Activated CD4-positive, alpha-beta memory T cell treated with anti-CD3 and anti-CD28 coated beads, Interleukin-2, amount 10 ng/mL, durations not matched to agents 7 days and 5 days (primary cell): Measurements from ENCODE around the gene C11orf86. TPM values are rescaled to one million over a fixed set of nuclear protein-coding genes. Genes with fewer than 3 reads are reported as not detected.

Experiments used
- CTCF ChIA-PET: fragments of 350-600 bp; sonication (Branson Sonifier 250); formaldehyde crosslinking; loops from one replicate; lab custom pipeline; 2021; ENCODE audit warnings: antibody characterized with exemption, inconsistent platforms; lab: Charles Lee
- POLR2A ChIA-PET: fragments of 350-600 bp; sonication (Branson Sonifier 250); formaldehyde crosslinking; loops from one replicate; lab custom pipeline; 2021; ENCODE audit warnings: antibody characterized with exemption; lab: Charles Lee
- DNase-seq: peaks from one replicate; pipeline ENCODE4 v3.0.0-alpha.2; 2020
- H3K27ac Mint-ChIP-seq: one replicate; pipeline ENCODE4 v1.8.0; 2021; ENCODE audit warnings: mild to moderate bottlenecking, mixed read lengths
- H3K27me3 Mint-ChIP-seq: one replicate; pipeline ENCODE4 v1.8.0; 2021; ENCODE audit warnings: mixed read lengths
- H3K36me3 Mint-ChIP-seq: one replicate; pipeline ENCODE4 v1.8.0; 2021; ENCODE audit warnings: low read depth, mixed read lengths
- H3K4me1 Mint-ChIP-seq: one replicate; pipeline ENCODE4 v1.8.0; 2021; ENCODE audit warnings: mixed read lengths
- H3K4me3 Mint-ChIP-seq: one replicate; pipeline ENCODE4 v1.8.0; 2021; ENCODE audit warnings: mild to moderate bottlenecking, mixed read lengths
- H3K9me3 Mint-ChIP-seq: one replicate; pipeline ENCODE4 v1.8.0; 2021; ENCODE audit warnings: mixed read lengths
- total RNA-seq, 2 experiments: library from RNA; stranded (reverse); gene quantifications; one replicate each; pipeline ENCODE4 v1.2.3, GENCODE V29; 2021

C11orf86 gene, protein sequence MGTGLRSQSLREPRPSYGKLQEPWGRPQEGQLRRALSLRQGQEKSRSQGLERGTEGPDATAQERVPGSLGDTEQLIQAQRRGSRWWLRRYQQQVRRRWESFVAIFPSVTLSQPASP
- total RNA-seq, result not detected

DNA sequence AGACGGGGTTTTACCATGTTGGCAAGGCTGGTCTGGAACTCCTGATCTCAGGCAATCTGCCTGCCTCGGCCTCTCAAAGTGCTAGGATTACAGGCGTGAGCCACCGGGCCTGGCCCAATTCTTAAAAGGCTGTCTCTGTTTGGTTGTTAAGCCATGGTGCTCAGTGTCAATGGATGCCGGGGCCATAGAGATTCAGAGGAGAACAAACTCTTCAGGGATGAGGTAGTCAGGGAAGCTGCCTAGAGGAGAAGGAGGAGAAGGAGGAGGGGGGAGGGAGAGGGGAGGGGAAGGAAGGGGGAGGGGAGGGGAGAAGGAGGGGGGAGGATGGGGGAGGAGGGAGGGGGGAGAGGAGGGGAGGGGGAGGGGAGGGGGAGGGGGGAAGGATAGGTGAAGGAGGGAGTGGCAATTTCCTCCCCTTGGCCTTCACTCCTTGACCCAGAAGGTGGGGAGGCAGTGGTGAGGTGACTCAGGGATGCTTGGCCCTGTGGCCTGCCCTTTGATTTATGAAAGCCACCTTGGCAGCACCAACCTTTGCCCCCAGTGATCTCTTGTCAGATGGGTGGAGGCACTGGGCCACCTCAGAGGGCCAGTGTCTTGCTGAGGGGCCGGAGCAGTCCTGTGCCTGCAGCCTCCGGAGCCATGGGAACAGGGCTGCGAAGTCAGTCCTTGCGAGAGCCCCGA, at the start of gene C11orf86:
C11orf86 (plus strand) TSS at position 581 of the 681 bp plus-strand sequence; CDS start at position 640, 59 bp downstream.
- POLR2A ChIA-PET, result interaction anchor here (1.9 kb wide), 1 partner anchor 16 kb away, joined by 5 read pairs; no protein-coding TSS in a partner anchor
- Mint-ChIP-seq H3K27me3 (peaks cover 1% of the 10 kb centered on the region), H3K27ac (no peak within 1 kb of the TSS), H3K9me3 (peaks cover 2% of the 10 kb centered on the region), H3K36me3 (no peaks in the 10 kb centered on the region), H3K4me1 (peaks cover 12% of the 10 kb centered on the region), H3K4me3 (no peak within 1 kb of the TSS)
- CTCF ChIA-PET, result interaction anchor here (0.7 kb wide), 1 partner anchor 208 kb away, joined by 3 read pairs; no protein-coding TSS in a partner anchor
- no peak for DNase-seq

DNA sequence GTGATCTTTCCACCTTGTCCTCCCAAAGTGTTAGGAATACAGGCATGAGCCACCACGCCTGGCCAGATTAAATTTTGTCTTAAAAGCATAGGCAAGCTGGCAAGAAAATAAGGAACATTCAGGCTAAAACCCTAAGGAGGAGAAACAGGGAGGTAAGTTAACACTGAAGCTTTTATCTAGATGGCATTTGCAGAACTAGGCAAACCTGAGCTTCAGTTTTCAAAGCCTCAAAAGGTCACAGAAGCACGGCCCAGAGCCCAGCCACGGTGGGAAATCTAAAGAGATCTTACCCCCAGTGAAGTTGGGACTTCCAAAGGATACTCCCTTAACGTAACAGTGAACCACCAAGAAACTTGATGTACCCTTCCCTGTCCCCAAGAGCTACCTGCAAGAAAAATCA, 45.4 kb upstream of the C11orf86 start:
- ChIA-PET POLR2A (no interaction called here), CTCF (interaction anchor here (0.7 kb wide), 1 partner anchor 33 kb away, joined by 3 read pairs; no protein-coding TSS in a partner anchor)
- no peaks in the 10 kb centered on the region for H3K36me3 Mint-ChIP-seq
- H3K4me1 Mint-ChIP-seq, result no peaks in the 10 kb centered on the region
- H3K27ac Mint-ChIP-seq, result no peak overlapping the region
- H3K27me3 Mint-ChIP-seq, result no peaks in the 10 kb centered on the region
- no peaks in the 10 kb centered on the region for H3K9me3 Mint-ChIP-seq
- no peak overlapping the region for H3K4me3 Mint-ChIP-seq
- DNase-seq, result no peak

DNA sequence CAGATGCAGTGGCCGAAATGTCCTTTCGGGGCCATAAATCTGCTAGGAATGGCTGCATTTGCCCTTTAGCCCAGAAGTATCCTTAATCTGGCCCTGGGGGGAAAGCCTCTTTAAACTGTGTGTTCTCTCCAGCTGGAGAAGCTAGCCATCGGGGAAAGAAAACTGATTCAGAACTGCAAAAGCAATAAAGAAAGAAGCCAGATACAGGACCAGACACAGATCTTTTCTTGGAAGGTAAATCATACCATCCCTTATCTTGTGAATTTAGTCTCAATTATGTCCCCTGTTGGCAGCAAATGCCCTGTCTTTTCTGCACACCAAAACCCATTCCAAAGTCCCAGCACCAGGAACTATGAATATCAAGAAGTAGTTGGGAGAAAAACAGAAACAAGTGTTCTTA, 42.6 kb upstream of the C11orf86 start:
- ChIA-PET CTCF (interaction anchor here (0.5 kb wide), 1 partner anchor 850 kb away, joined by 4 read pairs; no protein-coding TSS in a partner anchor), POLR2A (no interaction called here)
- DNase-seq, result no peak
- Mint-ChIP-seq H3K4me3 (no peak overlapping the region), H3K27me3 (no peaks in the 10 kb centered on the region), H3K36me3 (no peaks in the 10 kb centered on the region), H3K4me1 (no peaks in the 10 kb centered on the region), H3K9me3 (no peaks in the 10 kb centered on the region), H3K27ac (no peak overlapping the region)

DNA sequence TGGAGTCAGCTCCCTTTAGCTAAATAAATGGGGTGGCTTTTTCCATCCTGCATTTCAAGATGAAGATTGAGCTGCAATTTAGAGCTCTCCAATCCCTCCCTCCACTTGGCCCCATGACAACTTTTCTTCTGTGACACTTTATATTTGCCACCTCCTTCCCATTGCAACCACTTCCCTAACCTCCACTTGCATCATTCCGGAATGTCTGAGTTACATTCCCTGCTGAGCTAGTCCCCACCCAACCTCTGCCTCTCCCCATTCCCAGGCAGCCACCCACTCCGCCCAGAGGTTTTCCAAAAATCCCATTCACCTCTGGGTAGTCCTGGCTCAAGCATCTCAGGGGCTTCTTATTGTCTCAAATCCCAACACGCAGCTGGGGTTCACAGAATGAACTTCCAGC, 41.6 kb upstream of the C11orf86 start:
- CTCF ChIA-PET, result no interaction called here
- no peak for DNase-seq
- POLR2A ChIA-PET, result no interaction called here
- H3K27ac Mint-ChIP-seq, result no peak overlapping the region
- H3K9me3 Mint-ChIP-seq, result no peaks in the 10 kb centered on the region
- no peaks in the 10 kb centered on the region for H3K36me3 Mint-ChIP-seq
- no peaks in the 10 kb centered on the region for H3K27me3 Mint-ChIP-seq
- H3K4me3 Mint-ChIP-seq, result no peak overlapping the region
- H3K4me1 Mint-ChIP-seq, result no peaks in the 10 kb centered on the region

DNA sequence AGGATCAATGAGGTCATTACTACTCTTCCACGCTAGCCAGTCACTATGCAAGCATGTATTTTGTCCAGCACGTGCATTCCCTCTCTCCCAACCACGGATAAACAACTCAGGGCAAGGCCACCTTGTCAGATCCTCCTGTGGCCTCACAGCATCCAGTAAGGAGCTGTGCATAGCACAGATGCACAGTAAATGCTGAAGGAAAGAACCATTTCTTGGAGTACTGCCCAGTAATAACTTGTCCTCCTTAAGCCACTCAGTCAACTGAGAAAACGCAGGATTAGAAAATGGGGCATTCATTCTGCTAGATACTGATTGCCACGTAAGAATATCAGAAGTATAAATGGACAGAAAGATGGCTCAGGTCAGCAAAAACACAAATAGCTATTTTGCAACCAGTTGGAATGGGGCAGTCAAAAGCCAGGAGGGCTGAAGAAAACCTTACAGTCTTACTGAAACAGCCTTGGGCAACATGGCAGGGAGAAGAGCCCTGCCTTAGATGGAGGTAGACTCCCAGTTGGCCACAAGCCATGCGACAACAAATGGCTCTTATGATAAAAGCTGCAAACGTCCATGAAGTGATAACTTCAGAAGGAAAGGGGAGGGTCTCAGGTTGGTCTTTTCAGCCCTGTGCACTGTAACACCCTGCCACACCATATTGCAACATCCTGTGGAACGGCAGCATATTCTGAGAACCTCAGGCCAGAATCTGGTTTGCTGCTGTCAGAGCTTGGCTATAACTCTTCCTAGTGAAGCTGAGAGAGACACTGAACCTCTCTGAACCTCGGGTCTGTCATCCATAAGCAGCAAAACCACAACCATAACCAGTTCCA, 39.9 kb upstream of the C11orf86 start:
- DNase-seq, result no peak
- no peak overlapping the region for H3K4me3 Mint-ChIP-seq
- H3K36me3 Mint-ChIP-seq, result no peaks in the 10 kb centered on the region
- H3K27ac Mint-ChIP-seq, result no peak overlapping the region
- no peaks in the 10 kb centered on the region for H3K27me3 Mint-ChIP-seq
- ChIA-PET POLR2A (no interaction called here), CTCF (interaction anchor here (0.6 kb wide), 1 partner anchor 852 kb away, joined by 4 read pairs; no protein-coding TSS in a partner anchor)
- H3K9me3 Mint-ChIP-seq, result no peaks in the 10 kb centered on the region
- no peaks in the 10 kb centered on the region for H3K4me1 Mint-ChIP-seq

DNA sequence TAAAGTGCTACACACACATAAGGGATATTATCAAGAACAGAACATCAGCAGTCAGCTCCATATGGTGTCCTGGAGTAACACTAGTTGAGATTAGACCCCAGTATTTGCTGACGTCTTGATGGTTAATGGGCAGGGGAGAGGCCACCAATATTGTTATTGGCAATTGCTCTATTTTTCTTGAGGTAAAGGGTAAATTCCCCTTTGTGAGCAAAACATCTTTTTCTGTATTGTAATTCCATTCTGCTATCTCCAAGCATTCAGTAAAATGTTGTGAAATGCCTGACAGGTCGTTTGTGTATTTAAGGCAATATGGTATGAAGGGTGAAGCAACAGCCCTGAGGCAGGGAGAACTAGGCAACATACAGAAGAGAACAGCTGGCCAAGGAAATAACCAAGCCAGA, 38.8 kb upstream of the C11orf86 start:
- Mint-ChIP-seq H3K4me3 (no peak overlapping the region), H3K36me3 (no peaks in the 10 kb centered on the region), H3K9me3 (no peaks in the 10 kb centered on the region), H3K4me1 (no peaks in the 10 kb centered on the region), H3K27me3 (no peaks in the 10 kb centered on the region), H3K27ac (no peak overlapping the region)
- no peak for DNase-seq
- ChIA-PET CTCF (no interaction called here), POLR2A (no interaction called here)

DNA sequence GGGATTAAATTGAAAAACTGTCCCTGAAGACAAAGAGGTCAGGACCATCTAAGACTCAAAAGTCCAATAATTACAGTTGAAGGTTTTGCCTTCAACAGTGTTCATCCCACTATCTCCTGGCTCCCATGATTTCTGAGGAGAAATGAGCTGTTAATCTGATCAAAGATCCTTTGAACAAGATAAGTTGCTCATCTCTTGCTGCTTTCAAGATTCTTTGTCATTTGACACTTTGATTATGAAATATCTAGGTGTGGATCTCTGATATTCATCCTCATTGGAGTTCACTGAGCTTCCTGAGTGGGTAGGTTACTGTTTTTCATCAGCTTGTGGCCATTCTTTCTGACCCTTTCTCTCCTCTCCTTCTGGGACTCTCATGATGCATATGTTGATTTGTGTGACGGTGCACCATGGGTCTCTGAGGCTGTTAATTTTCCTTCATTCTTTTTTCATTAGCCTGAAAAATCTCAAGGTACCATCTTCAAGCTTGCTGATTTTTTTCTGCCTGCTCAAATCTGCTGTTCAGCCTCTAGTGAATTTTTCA, 37.8 kb upstream of the C11orf86 start:
- H3K27ac Mint-ChIP-seq, result no peak overlapping the region
- no peak for DNase-seq
- H3K4me1 Mint-ChIP-seq, result no peaks in the 10 kb centered on the region
- no peaks in the 10 kb centered on the region for H3K36me3 Mint-ChIP-seq
- no peak overlapping the region for H3K4me3 Mint-ChIP-seq
- ChIA-PET POLR2A (no interaction called here), CTCF (interaction anchor here (0.7 kb wide), 1 partner anchor 20 kb away, joined by 3 read pairs; no protein-coding TSS in a partner anchor)
- H3K27me3 Mint-ChIP-seq, result no peaks in the 10 kb centered on the region
- no peaks in the 10 kb centered on the region for H3K9me3 Mint-ChIP-seq

DNA sequence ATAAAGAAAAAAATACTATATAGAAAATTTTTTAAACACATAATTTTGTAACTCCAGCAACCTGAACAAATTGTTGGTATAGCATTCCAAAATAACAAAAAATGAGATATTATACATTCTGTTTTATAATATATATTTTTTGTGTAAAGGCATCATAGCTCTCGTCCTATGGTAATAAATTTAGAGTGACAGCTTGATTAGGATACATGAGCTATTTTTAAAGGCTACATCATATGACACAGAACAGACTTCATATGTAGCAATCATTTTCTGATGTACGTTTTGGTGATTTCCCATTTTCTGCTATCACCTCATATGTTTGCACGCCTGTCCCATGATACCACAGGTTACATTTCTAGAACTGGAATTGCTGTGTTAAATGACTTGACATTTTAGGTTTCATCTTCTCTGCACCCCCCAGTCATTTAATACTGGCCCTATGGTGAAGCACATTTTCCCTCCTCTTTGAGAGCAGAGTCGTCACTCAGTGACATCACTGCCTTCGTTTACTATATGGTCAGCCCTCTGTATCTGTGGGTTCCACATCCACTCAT, 36.4 kb upstream of the C11orf86 start:
- CTCF ChIA-PET, result no interaction called here
- Mint-ChIP-seq H3K4me1 (no peaks in the 10 kb centered on the region), H3K36me3 (no peaks in the 10 kb centered on the region), H3K27ac (no peak overlapping the region), H3K9me3 (no peaks in the 10 kb centered on the region), H3K4me3 (no peak overlapping the region), H3K27me3 (no peaks in the 10 kb centered on the region)
- no peak for DNase-seq
- POLR2A ChIA-PET, result no interaction called here

DNA sequence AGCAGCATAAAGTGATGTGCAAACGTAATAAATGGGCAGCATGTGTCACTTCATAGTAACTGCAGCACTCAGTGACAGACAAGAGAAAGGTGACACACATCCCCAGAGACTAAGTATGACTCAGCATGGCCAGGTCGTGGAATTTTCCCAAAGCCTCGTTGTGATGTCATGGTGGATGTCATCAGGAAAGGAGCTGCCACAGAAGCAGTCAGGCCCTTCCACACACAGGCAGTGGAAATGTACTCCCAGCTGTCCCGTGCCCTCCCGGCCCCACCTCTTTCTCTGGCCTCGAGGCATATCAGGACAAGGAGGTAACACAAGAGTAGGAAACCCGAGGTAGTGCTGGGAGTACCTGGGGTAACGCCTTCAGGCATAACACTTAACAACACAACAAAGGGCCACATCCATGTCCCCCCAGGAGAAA, 25.0 kb upstream of the C11orf86 start:
- DNase-seq, result no peak
- ChIA-PET POLR2A (interaction anchor here (0.6 kb wide), 1 partner anchor 9 kb away, joined by 3 read pairs; no protein-coding TSS in a partner anchor), CTCF (no interaction called here)
- H3K4me1 Mint-ChIP-seq, result no peaks in the 10 kb centered on the region
- no peak overlapping the region for H3K4me3 Mint-ChIP-seq
- no peak overlapping the region for H3K27ac Mint-ChIP-seq
- H3K36me3 Mint-ChIP-seq, result no peaks in the 10 kb centered on the region
- no peaks in the 10 kb centered on the region for H3K27me3 Mint-ChIP-seq
- no peaks in the 10 kb centered on the region for H3K9me3 Mint-ChIP-seq

DNA sequence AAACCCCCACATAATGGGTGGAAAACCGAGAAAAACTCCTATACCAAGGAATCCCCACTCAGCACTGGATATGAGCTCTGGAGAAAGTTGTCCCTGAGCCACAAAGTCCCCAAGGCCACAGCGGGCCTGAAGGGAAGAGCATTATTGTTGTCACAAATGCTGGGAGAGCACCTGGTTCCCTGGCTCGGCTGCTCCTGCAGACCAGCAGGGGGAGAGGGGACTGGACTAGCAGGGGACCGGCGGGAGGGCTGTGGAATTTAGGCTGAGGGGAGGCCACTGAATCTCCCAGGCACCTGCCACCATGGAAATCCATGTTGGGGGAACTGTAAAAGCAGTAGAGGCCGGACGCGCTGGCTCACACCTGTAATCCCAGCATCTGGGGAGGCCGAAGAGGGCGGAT, 24.0 kb upstream of the C11orf86 start:
- ChIA-PET POLR2A (no interaction called here), CTCF (interaction anchor here (0.6 kb wide), 1 partner anchor 728 kb away, joined by 3 read pairs; no protein-coding TSS in a partner anchor)
- Mint-ChIP-seq H3K36me3 (no peaks in the 10 kb centered on the region), H3K27ac (no peak overlapping the region), H3K4me3 (no peak overlapping the region), H3K27me3 (no peaks in the 10 kb centered on the region), H3K4me1 (no peaks in the 10 kb centered on the region), H3K9me3 (no peaks in the 10 kb centered on the region)
- DNase-seq, result no peak

DNA sequence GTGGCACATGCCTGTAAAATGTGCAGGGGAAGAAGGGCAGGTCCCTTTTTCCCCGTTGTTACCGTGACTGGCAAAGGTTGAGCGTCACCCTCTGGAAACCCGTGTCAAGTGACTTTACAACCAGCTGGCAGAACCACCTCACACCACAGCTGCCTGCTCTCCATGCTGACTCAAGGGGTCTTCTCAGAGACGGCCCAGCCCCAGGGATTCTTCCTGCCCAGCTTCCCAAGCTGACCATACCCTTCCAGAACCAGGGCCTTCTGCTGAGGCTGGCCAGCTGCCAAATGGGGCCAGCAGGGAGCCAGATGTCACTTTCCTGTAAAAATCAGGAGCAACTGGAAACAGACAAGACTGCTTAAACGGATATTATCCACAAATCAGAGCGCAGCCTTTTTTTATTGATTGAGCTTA, 23.2 kb upstream of the C11orf86 start:
- no peak for DNase-seq
- Mint-ChIP-seq H3K27me3 (no peaks in the 10 kb centered on the region), H3K36me3 (no peaks in the 10 kb centered on the region), H3K4me3 (no peak overlapping the region), H3K27ac (no peak overlapping the region), H3K9me3 (no peaks in the 10 kb centered on the region), H3K4me1 (peaks cover 4% of the 10 kb centered on the region)
- POLR2A ChIA-PET, result no interaction called here
- CTCF ChIA-PET, result no interaction called here

DNA sequence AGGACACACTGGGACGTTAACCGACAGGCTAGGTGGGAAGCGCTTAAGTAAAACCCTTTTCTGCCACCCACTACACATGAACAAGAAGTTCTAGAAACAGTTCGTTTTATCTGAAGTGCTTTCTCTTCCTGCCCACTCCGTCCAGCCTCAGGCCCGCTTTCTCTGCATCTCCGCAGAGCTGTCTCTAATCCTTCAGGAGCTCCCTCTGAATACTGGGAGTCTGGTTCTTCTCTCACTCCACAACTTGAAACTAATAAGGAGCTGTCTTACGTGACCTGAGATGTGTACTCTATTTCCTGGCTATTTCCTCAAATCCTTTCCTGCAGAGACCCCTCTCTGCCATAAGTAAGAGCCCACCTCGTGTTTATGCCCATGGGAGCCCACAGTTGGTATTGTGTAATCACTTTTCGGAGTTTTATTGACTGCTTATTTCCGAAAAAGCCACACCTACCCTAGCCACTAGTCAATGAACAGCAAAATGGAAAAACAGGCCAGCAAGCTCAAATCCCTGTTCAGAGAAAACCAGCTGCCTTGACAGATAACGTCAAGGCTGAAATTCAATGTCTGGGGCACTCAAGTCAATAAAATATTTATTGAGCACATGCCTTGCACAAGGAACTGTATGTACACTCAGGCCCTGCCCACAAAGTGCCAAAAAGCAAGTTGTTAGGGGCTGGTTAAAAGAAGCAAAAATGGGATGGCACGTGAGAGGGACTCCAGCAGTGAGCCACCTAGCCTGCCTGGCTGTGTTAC, 21.8 kb upstream of the C11orf86 start:
- DNase-seq, result no peak
- H3K27me3 Mint-ChIP-seq, result no peaks in the 10 kb centered on the region
- CTCF ChIA-PET, result interaction anchor here (0.6 kb wide), 1 partner anchor 13 kb away, joined by 5 read pairs; no protein-coding TSS in a partner anchor
- POLR2A ChIA-PET, result no interaction called here
- H3K4me1 Mint-ChIP-seq, result peaks cover 11% of the 10 kb centered on the region
- no peaks in the 10 kb centered on the region for H3K36me3 Mint-ChIP-seq
- no peak overlapping the region for H3K4me3 Mint-ChIP-seq
- H3K27ac Mint-ChIP-seq, result no peak overlapping the region
- H3K9me3 Mint-ChIP-seq, result no peaks in the 10 kb centered on the region
